NT2/D1 (cell line): Measurements from ENCODE around the gene NOVA2.

Experiments used
- SUZ12 ChIP-seq: IDR thresholded peaks from 2 replicates; pipeline ENCODE4 v1.6.1; 2011; ENCODE audit not compliant: insufficient read length, insufficient read depth; ENCODE audit errors: extremely low read depth
- YY1 ChIP-seq: IDR thresholded peaks from 2 replicates; pipeline ENCODE4 v1.6.1; 2011; ENCODE audit not compliant: insufficient read length, insufficient read depth
- ZNF274 ChIP-seq: IDR thresholded peaks from 2 replicates; pipeline ENCODE4 v1.6.1; 2011; ENCODE audit warnings: mild to moderate bottlenecking, low read depth, low read length

DNA sequence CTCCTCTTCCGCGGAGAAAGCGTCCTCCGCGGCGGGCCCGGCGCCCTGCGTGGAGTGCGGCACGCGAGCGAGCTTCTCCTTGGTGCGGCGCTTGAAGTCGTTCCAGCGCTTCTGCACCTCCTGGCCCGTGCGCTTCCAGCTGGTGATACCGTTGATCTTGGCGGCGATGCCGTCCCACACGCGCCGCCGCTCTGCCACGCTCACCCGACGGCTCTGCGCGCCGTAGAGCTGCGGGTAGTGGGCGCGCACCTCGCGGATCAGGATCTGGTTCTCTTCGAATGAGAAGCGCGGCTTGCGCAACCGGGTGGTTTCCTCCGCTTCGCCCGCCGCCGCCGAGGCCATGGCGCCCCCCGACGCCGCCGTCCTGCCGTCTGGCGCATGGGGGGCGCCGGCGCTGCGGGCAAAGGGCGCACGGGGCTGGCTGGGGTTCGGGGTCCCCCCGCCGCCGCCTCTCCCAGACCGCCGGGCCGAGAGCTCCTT lies 72.2 kb downstream of the NOVA2 start:
- no peak for TF ChIP-seq ZNF274
- TF ChIP-seq YY1, result no peak
- TF ChIP-seq SUZ12, result no peak
